Motor neuron (in vitro differentiated cells): ENCODE data around the gene STK25. TPM values are rescaled to one million over a fixed set of nuclear protein-coding genes. Genes with fewer than 3 reads are reported as not detected.
"Not testable (repeated sequence)": the region's sequence is repeated elsewhere in the genome, so short reads cannot be mapped to it uniquely, and the experiment has no call there.

Source experiments
- ATAC-seq, 8 experiments: fragments of 200-7000 bp; cut with Tn5 transposase; replicated peaks in 6 of 8; 2 replicates each; pipeline ENCODE4 v1.8.0; 2021; ENCODE audit warnings: mild to moderate bottlenecking in 8 of 8, moderate library complexity in 8 of 8
- H3K27ac ChIP-seq, 2 donors: fragments of 250-450 bp; sonication (Bioruptor Pico); 2 replicates each; pipeline ENCODE4 v1.9.0; 2021; ENCODE audit warnings: antibody characterized with exemption in 2 of 2, mild to moderate bottlenecking in 2 of 2, moderate library complexity in 1 of 2
- H3K4me1 ChIP-seq, 2 donors: fragments of 250-450 bp; sonication (Bioruptor Pico); replicated peaks in 1 of 2; 2 replicates each; pipeline ENCODE4 v1.6.1; 2021; ENCODE audit warnings: antibody characterized with exemption in 2 of 2, mild to moderate bottlenecking in 2 of 2, moderate library complexity in 1 of 2
- H3K4me3 ChIP-seq, 5 donors: fragments of 250-450 bp; sonication (Bioruptor Pico); 2 replicates each; pipeline ENCODE4 v1.9.0; 2021; ENCODE audit warnings: antibody characterized with exemption in 5 of 5, mild to moderate bottlenecking in 5 of 5, moderate library complexity in 4 of 5
- WGBS, 10 experiments: fragments of 450-650 bp; shearing (Covaris generic); methylation state at CpG; one replicate each; pipeline ENCODE4 v1.0.0; 2022; 5-methylcytosine and 5-hydroxymethylcytosine counted together
- in situ Hi-C, 9 experiments: fragments of 400-800 bp; cut with MboI; loops; one replicate each; pipeline ENCODE4 v1.15.0; 2021; ENCODE audit warnings: low sequenced_read_pairs in 9 of 9, low pct_unique_long_range_greater_than_20kb in 2 of 9; ENCODE audit not compliant: unreplicated experiment in 9 of 9
- total RNA-seq, 8 experiments: library from RNA; unstranded; fragments of 300-600 nt; gene quantifications; 2 replicates each; pipeline versions ENCODE4 v1.2.3 to v1.2.4, GENCODE V29; 2022

STK25 gene
- total RNA-seq, 8 experiments from 2014 or later = 55.7 to 130 (median 103) TPM

DNA sequence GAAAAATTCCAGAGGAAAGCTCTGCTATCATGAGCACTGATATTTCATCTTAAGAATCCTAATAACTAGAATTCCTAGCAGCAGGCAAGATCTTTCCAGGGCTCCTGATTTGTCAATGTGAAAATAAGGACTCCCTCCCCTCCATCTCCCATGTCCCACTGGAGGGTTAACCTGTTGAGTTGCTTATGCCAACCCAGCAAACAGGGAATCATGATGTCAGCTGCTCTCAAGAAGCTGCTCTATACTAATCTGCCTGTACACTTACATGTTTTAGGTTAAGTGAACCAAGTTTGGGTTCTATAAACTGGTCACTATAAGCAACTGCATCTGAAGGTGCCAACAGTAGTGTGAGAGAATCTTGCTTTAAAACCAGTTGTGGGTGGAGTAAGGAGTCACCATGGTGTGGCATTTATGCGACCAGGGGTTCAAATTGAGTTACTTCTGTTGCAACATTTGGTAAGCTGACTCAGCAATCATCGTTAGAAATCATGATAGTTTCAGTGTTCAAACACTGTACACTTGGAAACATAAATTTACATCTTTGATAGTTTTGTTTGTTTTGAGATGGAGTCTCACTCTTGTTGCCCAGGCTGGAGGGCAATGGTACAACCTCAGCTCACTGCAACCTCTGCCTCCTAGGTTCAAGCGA, 53.4 kb downstream of the STK25 start:
- Histone ChIP-seq H3K27ac (no peak overlapping the region), H3K4me1 (no peaks in the 10 kb centered on the region), H3K4me3 (no peak overlapping the region)
- 20 to 100% (median 76%) methylated on average over 1 to 3 of the region's 3 CpGs; no CpG with 5 or more reads in 2 of the 10 experiments for WGBS, 10 experiments
- in situ Hi-C loops = no loop called here
- ATAC-seq = peak in 3 of 8 experiments; percentile 36 to 77 (median 74)

DNA sequence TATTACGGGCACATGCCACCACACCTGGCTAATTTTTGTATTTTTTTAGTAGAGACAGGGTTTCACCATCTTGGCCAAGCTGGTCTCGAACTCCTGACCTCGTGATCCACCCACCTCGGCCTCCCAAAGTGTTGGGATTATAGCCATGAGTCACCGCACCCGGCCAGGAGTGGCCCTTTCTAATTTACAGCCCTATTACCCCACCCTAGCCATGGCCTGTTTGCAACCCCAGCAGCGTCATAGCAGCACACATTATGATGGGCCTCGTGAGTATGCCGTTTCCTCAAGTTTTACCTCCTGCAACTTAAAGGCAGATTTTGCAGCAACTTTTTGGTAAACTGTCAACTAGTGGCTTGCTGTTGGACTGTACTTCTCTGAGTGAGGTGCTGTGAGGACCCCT, 54.5 kb downstream of the STK25 start:
- in situ Hi-C loops, H3K4me1 ChIP-seq, H3K4me3 ChIP-seq, H3K27ac ChIP-seq: not testable (repeated sequence)
- 56 to 100% (median 90%) methylated on average over 1 to 4 of the region's 9 CpGs; no CpG with 5 or more reads in 5 of the 10 experiments for WGBS, 10 experiments
- ATAC-seq = peak in 3 of 8 experiments; percentile 16 to 84 (median 38)

DNA sequence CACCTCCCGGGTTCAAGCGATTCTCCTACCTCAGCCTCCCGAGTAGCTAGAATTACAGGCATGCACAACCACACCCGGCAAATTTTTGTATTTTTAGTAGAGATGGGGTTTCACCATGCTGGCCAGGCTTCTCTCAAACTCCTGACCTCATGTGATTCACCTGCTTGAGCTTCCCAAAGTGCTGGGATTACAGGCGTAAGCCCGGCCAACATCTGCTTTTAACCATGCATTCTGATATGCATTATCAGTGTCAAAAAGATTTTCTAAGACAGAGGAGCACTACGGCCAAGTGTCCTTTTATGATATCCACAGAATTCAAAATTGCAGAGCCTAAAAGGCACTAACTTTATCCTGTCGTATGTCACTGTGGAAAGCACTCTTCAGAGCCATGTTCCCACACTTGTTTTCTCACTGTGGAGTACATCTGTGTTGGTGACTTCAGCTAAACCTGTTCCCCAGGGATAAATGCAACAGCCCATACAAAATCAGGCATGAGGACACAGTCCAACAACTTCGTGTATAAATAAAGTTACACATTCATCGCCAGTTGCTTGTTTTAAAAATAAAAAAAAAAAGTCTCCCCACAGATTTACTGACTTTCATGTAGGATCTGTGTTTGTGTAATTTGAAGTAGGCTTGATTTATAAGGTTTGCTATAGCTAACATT, 56.4 kb downstream of the STK25 start:
- ATAC-seq = no peak
- in situ Hi-C loops = no loop called here
- H3K27ac ChIP-seq = no peak overlapping the region
- WGBS, 10 experiments = 66 to 95% (median 90%) methylated on average over 2 to 9 of the region's 10 CpGs
- no peak overlapping the region for H3K4me3 ChIP-seq
- no peaks in the 10 kb centered on the region for H3K4me1 ChIP-seq

DNA sequence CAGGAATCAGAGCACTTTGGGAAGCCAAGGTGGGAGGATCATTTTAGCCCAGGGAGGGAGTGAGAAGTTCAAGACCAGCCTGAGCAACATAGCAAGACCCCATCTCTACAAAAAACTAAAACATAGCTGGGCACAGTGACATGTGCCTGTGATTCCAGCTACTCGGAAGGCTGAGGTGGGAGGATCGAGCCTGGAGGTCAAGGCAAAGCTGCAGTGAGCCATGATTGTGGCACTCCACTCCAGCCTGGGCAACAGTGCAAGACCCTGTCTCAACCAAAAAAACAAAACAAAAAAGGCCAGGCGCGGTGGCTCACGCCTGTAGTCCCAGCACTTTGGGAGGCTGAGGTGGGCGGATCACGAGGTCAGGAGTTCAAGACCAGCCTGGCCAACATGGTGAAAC, 58.3 kb downstream of the STK25 start:
- 94 to 100% methylated on average over 2 to 4 of the region's 7 CpGs; no CpG with 5 or more reads in 8 of the 10 experiments for WGBS, 10 experiments
- H3K4me3 ChIP-seq, H3K4me1 ChIP-seq, ATAC-seq, in situ Hi-C loops, H3K27ac ChIP-seq: not testable (repeated sequence)

DNA sequence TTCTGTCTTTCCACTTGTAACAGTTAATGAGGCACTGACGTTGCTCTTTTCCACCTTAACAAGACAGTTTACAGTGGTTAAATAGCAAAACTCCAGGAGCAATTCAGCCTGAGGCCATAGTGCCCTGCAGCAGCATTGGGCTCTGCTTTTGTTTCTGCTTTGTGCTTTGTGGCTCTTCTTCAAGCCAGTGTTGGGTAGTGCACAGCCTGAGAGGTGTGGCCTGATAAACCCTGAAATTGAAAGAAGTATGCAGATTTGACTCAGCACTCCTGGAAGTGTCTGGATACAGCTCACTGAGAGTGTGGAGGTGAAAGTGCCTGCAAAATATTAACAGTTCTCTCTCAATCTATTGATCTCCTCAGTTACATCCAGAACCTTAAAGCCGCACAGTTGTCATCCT, 63.0 kb downstream of the STK25 start:
- Histone ChIP-seq H3K4me3 (no peak overlapping the region), H3K4me1 (no peaks in the 10 kb centered on the region), H3K27ac (no peak overlapping the region)
- peak in 3 of 8 experiments; percentile 81 to 99 (median 98) for ATAC-seq
- 17 to 80% (median 38%) methylated on average over 1 to 2 of the region's 2 CpGs; no CpG with 5 or more reads in 4 of the 10 experiments for WGBS, 10 experiments
- in situ Hi-C loops = no loop called here

DNA sequence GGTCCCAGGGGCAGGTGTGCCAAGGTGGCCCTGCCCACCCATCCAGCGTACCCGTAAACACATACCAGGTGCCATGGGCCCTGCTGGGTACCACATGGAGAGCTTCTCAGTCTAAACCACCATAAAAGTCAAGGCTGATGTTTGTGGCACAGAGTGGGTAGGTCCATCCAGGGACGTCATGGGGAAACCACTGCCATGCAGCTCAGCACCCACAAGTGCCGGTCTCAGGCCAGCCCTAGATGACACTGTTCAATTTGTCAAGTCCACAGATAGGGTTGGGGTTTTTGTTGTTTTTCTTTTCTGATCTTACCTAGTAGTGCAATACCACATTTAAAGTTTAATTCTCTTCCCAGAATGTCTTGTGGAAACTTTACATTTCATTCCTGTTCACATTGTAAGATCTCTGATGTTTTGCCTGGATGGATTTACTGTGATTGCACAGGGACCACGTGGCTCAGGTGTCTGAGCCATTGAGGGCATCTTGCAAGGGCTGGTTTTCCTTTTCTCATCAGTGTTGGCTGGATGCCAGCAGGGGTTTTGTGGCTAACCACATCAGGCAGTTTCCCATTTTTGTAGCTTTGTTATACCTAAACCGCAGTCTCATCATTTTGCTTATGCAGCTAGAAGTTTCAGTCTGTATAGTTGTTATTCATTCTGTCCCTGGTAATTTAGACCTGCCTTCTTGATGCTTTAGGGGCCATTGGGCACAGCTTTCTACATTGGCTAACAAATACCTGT, 64.7 kb downstream of the STK25 start:
- no peaks in the 10 kb centered on the region for H3K4me1 ChIP-seq
- WGBS, 10 experiments = 0 to 90% (median 82%) methylated on average over 1 to 4 of the region's 6 CpGs; no CpG with 5 or more reads in 1 of the 10 experiments
- H3K27ac ChIP-seq = no peak overlapping the region
- no peak for ATAC-seq
- in situ Hi-C loops = no loop called here
- H3K4me3 ChIP-seq = no peak overlapping the region

Other genes starting within 250 kb of the STK25 start
- gene HDLBP, start 192.9 kb downstream of the STK25 start, total RNA-seq = 100 to 1,000 TPM; 141 to 466 (median 303) TPM
- 100 to 1,000 TPM; 163 to 382 (median 269) TPM for gene SEPTIN2, start 192.7 kb downstream of the STK25 start, total RNA-seq
- gene FARP2, start 152.3 kb downstream of the STK25 start, total RNA-seq = 10 to 100 TPM; 11.9 to 41.2 (median 22.8) TPM
- gene BOK, start 50.2 kb upstream of the STK25 start, total RNA-seq = 10 to 100 TPM in 4 of 8 experiments, 1 to 10 TPM in 3, under 1 TPM in 1; 1.00 to 17.3 (median 7.2) TPM
- gene THAP4, start 128.6 kb upstream of the STK25 start, total RNA-seq = 10 to 100 TPM; 39.2 to 72.1 (median 48.9) TPM
- 10 to 100 TPM; 39.4 to 93.1 (median 53.2) TPM for gene ATG4B, start 129.1 kb upstream of the STK25 start, total RNA-seq
- 10 to 100 TPM; 20.2 to 61.0 (median 30.0) TPM for gene DTYMK, start 178.2 kb upstream of the STK25 start, total RNA-seq
- gene ING5, start 193.5 kb upstream of the STK25 start, total RNA-seq = 10 to 100 TPM; 18.3 to 42.3 (median 28.3) TPM
- gene D2HGDH, start 226.0 kb upstream of the STK25 start, total RNA-seq = 10 to 100 TPM in 3 of 8 experiments, 1 to 10 TPM in 5; 4.2 to 38.7 (median 6.6) TPM